ENCODE measurements around the gene ZFYVE28.
A peak's percentile ranks its signal among the peaks of the same experiment; 100 is the strongest.

ZFYVE28 gene

GRCh38 chr4:2303121-2303685 is 115.2 kb downstream of the ZFYVE28 start:
- DNase-seq (ENCODE audit: low read depth) = no peak

GRCh38 chr4:2302387-2303119 is 115.9 kb downstream of the ZFYVE28 start:
- no peak for DNase-seq (ENCODE audit: low read depth)

GRCh38 chr4:2301806-2302205 is 116.6 kb downstream of the ZFYVE28 start:
- no peak for DNase-seq (ENCODE audit: low read depth)

GRCh38 chr4:2301225-2301642 is 117.2 kb downstream of the ZFYVE28 start:
- no peak for DNase-seq (ENCODE audit: low read depth)

GRCh38 chr4:2300431-2301224 is 117.8 kb downstream of the ZFYVE28 start:
- DNase-seq (ENCODE audit: low read depth) = no peak

GRCh38 chr4:2299794-2300193 is 118.7 kb downstream of the ZFYVE28 start:
- DNase-seq (ENCODE audit: low read depth) = no peak

GRCh38 chr4:2298532-2298991 is 119.9 kb downstream of the ZFYVE28 start:
- no peak for DNase-seq (ENCODE audit: low read depth)

- DNase-seq (ENCODE audit: low read depth) = no peak
These were observed 120.6 kb downstream of the ZFYVE28 start for GRCh38 chr4:2297606-2298531.

- no peak for DNase-seq (ENCODE audit: low read depth)
These were observed 121.5 kb downstream of the ZFYVE28 start for GRCh38 chr4:2296631-2297601.

- no peak for DNase-seq (ENCODE audit: low read depth)
These were observed 122.5 kb downstream of the ZFYVE28 start for GRCh38 chr4:2295900-2296442.

- DNase-seq (ENCODE audit: low read depth) = no peak
These were observed 122.9 kb downstream of the ZFYVE28 start for GRCh38 chr4:2295500-2295899.

- DNase-seq (ENCODE audit: low read depth) = peak; percentile 45
These were observed 125.8 kb downstream of the ZFYVE28 start for GRCh38 chr4:2292646-2293108.

- DNase-seq (ENCODE audit: low read depth) = no peak
These were observed 126.5 kb downstream of the ZFYVE28 start for GRCh38 chr4:2291705-2292645.

GRCh38 chr4:2290974-2291704 is 127.3 kb downstream of the ZFYVE28 start:
- no peak for DNase-seq (ENCODE audit: low read depth)

GRCh38 chr4:2290488-2290887 is 128.0 kb downstream of the ZFYVE28 start:
- DNase-seq (ENCODE audit: low read depth) = no peak

GRCh38 chr4:2289955-2290333 is 128.5 kb downstream of the ZFYVE28 start:
- DNase-seq (ENCODE audit: low read depth) = no peak

- no peak for DNase-seq (ENCODE audit: low read depth)
These were observed 129.0 kb downstream of the ZFYVE28 start for GRCh38 chr4:2289311-2289954.

GRCh38 chr4:2288051-2288541 is 130.3 kb downstream of the ZFYVE28 start:
- no peak for DNase-seq (ENCODE audit: low read depth)
